Fibroblast of villous mesenchyme (primary cell): ENCODE measurements around the gene ETHE1. TPM values are rescaled to one million over a fixed set of nuclear protein-coding genes. Genes with fewer than 3 reads are reported as not detected.
A peak's percentile ranks its signal among the peaks of the same experiment; 100 is the strongest.

Experiments used
- DNase-seq: peaks from one replicate; pipeline ENCODE4 v3.0.0-alpha.2; 2010; ENCODE audit warnings: low read depth
- H3K4me3 ChIP-seq: 2 replicates; pipeline ENCODE4 v1.5.1; 2011; ENCODE audit warnings: low read depth, mild to moderate bottlenecking, low read length
- total RNA-seq: library from RNA; depleted of rRNA; stranded (reverse); fragments of >200 nt; gene quantifications from 2 replicates; pipeline ENCODE4 v1.2.3, GENCODE V29; 2012
- TF ChIP-seq, protein P1 (sequence below): IDR thresholded peaks from 2 replicates; pipeline ENCODE4 v1.5.1; 2012; ENCODE audit warnings: low read depth, mild to moderate bottlenecking, low read length; ENCODE audit not compliant: insufficient read depth

Gene ETHE1
- total RNA-seq, 1 donor, result 113 TPM

GRCh38 chr19:43561139-43561970, 34.4 kb upstream of the ETHE1 start:
- DNase-seq, result no peak
- TF ChIP-seq, protein P1, sequence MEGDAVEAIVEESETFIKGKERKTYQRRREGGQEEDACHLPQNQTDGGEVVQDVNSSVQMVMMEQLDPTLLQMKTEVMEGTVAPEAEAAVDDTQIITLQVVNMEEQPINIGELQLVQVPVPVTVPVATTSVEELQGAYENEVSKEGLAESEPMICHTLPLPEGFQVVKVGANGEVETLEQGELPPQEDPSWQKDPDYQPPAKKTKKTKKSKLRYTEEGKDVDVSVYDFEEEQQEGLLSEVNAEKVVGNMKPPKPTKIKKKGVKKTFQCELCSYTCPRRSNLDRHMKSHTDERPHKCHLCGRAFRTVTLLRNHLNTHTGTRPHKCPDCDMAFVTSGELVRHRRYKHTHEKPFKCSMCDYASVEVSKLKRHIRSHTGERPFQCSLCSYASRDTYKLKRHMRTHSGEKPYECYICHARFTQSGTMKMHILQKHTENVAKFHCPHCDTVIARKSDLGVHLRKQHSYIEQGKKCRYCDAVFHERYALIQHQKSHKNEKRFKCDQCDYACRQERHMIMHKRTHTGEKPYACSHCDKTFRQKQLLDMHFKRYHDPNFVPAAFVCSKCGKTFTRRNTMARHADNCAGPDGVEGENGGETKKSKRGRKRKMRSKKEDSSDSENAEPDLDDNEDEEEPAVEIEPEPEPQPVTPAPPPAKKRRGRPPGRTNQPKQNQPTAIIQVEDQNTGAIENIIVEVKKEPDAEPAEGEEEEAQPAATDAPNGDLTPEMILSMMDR, result no peak
- no peak overlapping the region for H3K4me3 ChIP-seq

DNA sequence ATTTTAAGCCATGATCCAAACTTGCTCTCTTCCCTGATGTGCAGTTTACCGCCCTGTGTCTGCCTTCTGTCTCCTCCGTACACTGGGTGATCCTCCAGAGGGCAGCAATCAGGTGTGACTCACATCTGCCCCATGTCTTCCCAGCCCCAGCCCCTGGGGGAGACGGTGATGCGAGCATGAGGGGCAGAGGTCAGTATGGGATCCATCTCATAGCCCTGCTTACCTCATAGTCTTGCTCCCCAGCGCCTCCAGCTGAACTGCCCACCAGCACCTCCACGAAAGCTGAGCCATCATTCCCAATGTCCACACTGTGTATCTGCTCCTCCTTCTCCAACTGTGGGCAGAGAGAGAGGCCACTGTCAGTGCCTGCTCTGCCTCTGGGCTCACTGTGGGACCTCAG, 33.7 kb upstream of the ETHE1 start:
- peak; percentile 12 for DNase-seq
- H3K4me3 ChIP-seq, result no peak overlapping the region
- TF ChIP-seq, protein P1, result no peak

- no peak overlapping the region for H3K4me3 ChIP-seq
- TF ChIP-seq, protein P1, result peak; percentile 94
- DNase-seq, result peak; percentile 72
These were observed 28.3 kb upstream of the ETHE1 start for GRCh38 chr19:43555185-43555770.

DNA sequence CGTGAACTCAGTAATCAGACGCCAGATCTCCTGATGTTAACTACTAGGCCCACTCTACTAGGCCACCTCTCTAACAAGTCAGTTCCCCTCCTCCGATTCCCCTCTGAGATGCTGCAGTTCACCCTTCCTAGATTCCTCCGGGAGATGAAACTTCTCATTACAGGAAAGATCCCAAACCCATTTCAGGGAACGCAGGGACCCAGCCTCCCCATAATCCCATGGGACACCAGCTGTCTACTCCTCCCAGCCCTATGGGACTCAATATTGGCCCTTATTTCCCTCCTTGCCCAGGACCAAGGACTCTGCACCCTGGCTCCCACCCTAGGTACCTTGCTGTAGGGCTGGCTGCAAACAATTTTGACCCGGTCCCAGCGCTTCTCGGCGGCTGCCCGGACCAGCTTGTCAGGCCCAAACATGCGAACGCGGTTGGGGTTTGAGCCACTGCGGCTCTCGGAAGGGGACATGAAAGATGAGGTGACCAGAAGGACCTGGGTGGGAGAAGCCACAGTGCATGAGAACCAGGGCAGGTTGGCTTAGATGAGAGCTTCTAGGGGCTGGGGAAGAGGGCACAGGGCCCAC, 27.4 kb upstream of the ETHE1 start:
- no peak overlapping the region for H3K4me3 ChIP-seq
- TF ChIP-seq, protein P1, result no peak
- no peak for DNase-seq

- no peak for DNase-seq
- no peak overlapping the region for H3K4me3 ChIP-seq
- TF ChIP-seq, protein P1, result no peak
These were observed 26.7 kb upstream of the ETHE1 start for GRCh38 chr19:43553656-43554055.

GRCh38 chr19:43552616-43553015, 25.6 kb upstream of the ETHE1 start:
- no peak overlapping the region for H3K4me3 ChIP-seq
- TF ChIP-seq, protein P1, result no peak
- no peak for DNase-seq
